ENCODE measurements around the gene THSD7B. TPM values are rescaled to one million over a fixed set of nuclear protein-coding genes. Genes with fewer than 3 reads are reported as not detected.
"Not testable (repeated sequence)": the region's sequence is repeated elsewhere in the genome, so short reads cannot be mapped to it uniquely, and the experiment has no call there.

THSD7B gene
- total RNA-seq, 2 donors from 2014 or later, result 0.19 to 0.49 TPM

- ATAC-seq (replicated peaks in 1 of 2) (no peak), DNase-seq (no peak)
- no peaks in the 10 kb centered on the region for H3K27me3 Mint-ChIP-seq (ENCODE audit: low read depth)
- H3K27ac Mint-ChIP-seq, result no peak overlapping the region
- no peak overlapping the region for H3K4me3 Mint-ChIP-seq
- H3K4me1 Mint-ChIP-seq (ENCODE audit: low read depth), result no peaks in the 10 kb centered on the region
- H3K9me3 Mint-ChIP-seq, result peaks cover 0 to 4% of the 10 kb centered on the region in 2 donors
- H3K36me3 Mint-ChIP-seq (ENCODE audit: insufficient read depth in 2 of 2), result no peaks in the 10 kb centered on the region
These were observed 155.4 kb downstream of the THSD7B start for GRCh38 chr2:136920652-136921333.

- Mint-ChIP-seq H3K27ac (no peak overlapping the region), H3K4me1 (ENCODE audit: low read depth) (no peaks in the 10 kb centered on the region), H3K4me3 (no peak overlapping the region), H3K36me3 (ENCODE audit: insufficient read depth in 2 of 2) (no peaks in the 10 kb centered on the region), H3K27me3 (ENCODE audit: low read depth) (no peaks in the 10 kb centered on the region), H3K9me3 (peaks cover 3 to 6% of the 10 kb centered on the region in 2 donors)
- ATAC-seq (replicated peaks in 1 of 2) (no peak), DNase-seq (no peak)
These were observed 161.8 kb downstream of the THSD7B start for GRCh38 chr2:136927156-136927555.

GRCh38 chr2:136929531-136929930 is 164.2 kb downstream of the THSD7B start:
- no peak for ATAC-seq (replicated peaks in 1 of 2)
- no peak for DNase-seq
- Mint-ChIP-seq H3K4me3 (no peak overlapping the region), H3K4me1 (ENCODE audit: low read depth) (no peaks in the 10 kb centered on the region), H3K9me3 (peaks cover 2 to 3% of the 10 kb centered on the region in 2 donors), H3K27ac (no peak overlapping the region), H3K27me3 (ENCODE audit: low read depth) (no peaks in the 10 kb centered on the region), H3K36me3 (ENCODE audit: insufficient read depth in 2 of 2) (no peaks in the 10 kb centered on the region)

- ATAC-seq (replicated peaks in 1 of 2) (no peak), DNase-seq (no peak)
- Mint-ChIP-seq H3K27ac (no peak overlapping the region), H3K4me1 (ENCODE audit: low read depth) (no peaks in the 10 kb centered on the region), H3K27me3 (ENCODE audit: low read depth) (no peaks in the 10 kb centered on the region), H3K9me3 (peaks cover 0 to 3% of the 10 kb centered on the region in 2 donors), H3K36me3 (ENCODE audit: insufficient read depth in 2 of 2) (no peaks in the 10 kb centered on the region), H3K4me3 (no peak overlapping the region)
These were observed 167.4 kb downstream of the THSD7B start for GRCh38 chr2:136932700-136933099.

GRCh38 chr2:136935119-136935518 is 169.8 kb downstream of the THSD7B start:
- Mint-ChIP-seq H3K4me1 (ENCODE audit: low read depth) (no peaks in the 10 kb centered on the region), H3K4me3 (no peak overlapping the region), H3K9me3 (peaks cover 3 to 4% of the 10 kb centered on the region in 2 donors), H3K27me3 (ENCODE audit: low read depth) (no peaks in the 10 kb centered on the region), H3K27ac (no peak overlapping the region), H3K36me3 (ENCODE audit: insufficient read depth in 2 of 2) (no peaks in the 10 kb centered on the region)
- DNase-seq, result no peak
- ATAC-seq (replicated peaks in 1 of 2), result no peak

- Mint-ChIP-seq H3K36me3 (ENCODE audit: insufficient read depth in 2 of 2) (no peaks in the 10 kb centered on the region), H3K4me3 (no peak overlapping the region), H3K27ac (no peak overlapping the region), H3K9me3 (no peaks in the 10 kb centered on the region), H3K4me1 (ENCODE audit: low read depth) (no peaks in the 10 kb centered on the region), H3K27me3 (ENCODE audit: low read depth) (no peaks in the 10 kb centered on the region)
- ATAC-seq (replicated peaks in 1 of 2) (no peak), DNase-seq (no peak)
These were observed 190.7 kb downstream of the THSD7B start for GRCh38 chr2:136956050-136956449.

GRCh38 chr2:136957044-136957443 is 191.7 kb downstream of the THSD7B start:
- no peak for ATAC-seq (replicated peaks in 1 of 2)
- DNase-seq, result no peak
- Mint-ChIP-seq H3K27me3 (ENCODE audit: low read depth) (no peaks in the 10 kb centered on the region), H3K4me3 (no peak overlapping the region), H3K36me3 (ENCODE audit: insufficient read depth in 2 of 2) (no peaks in the 10 kb centered on the region), H3K9me3 (no peaks in the 10 kb centered on the region), H3K4me1 (ENCODE audit: low read depth) (no peaks in the 10 kb centered on the region), H3K27ac (no peak overlapping the region)

GRCh38 chr2:136962105-136962725 is 196.9 kb downstream of the THSD7B start:
- DNase-seq, result no peak
- Mint-ChIP-seq H3K9me3 (no peaks in the 10 kb centered on the region), H3K27me3 (ENCODE audit: low read depth) (no peaks in the 10 kb centered on the region), H3K27ac (no peak overlapping the region), H3K4me1 (ENCODE audit: low read depth) (no peaks in the 10 kb centered on the region), H3K4me3 (no peak overlapping the region), H3K36me3 (ENCODE audit: insufficient read depth in 2 of 2) (no peaks in the 10 kb centered on the region)
- ATAC-seq (replicated peaks in 1 of 2), result no peak

GRCh38 chr2:136966485-136966884 is 201.1 kb downstream of the THSD7B start:
- no peaks in the 10 kb centered on the region for H3K36me3 Mint-ChIP-seq (ENCODE audit: insufficient read depth in 2 of 2)
- H3K4me3 Mint-ChIP-seq, result no peak overlapping the region
- H3K9me3 Mint-ChIP-seq, result peaks cover 0 to 2% of the 10 kb centered on the region in 2 donors
- no peaks in the 10 kb centered on the region for H3K27me3 Mint-ChIP-seq (ENCODE audit: low read depth)
- DNase-seq (no peak), ATAC-seq (replicated peaks in 1 of 2) (no peak)
- H3K27ac Mint-ChIP-seq, result no peak overlapping the region
- H3K4me1 Mint-ChIP-seq (ENCODE audit: low read depth), result no peaks in the 10 kb centered on the region

- no peaks in the 10 kb centered on the region for H3K9me3 Mint-ChIP-seq
- no peak overlapping the region for H3K27ac Mint-ChIP-seq
- H3K27me3 Mint-ChIP-seq (ENCODE audit: low read depth), result no peaks in the 10 kb centered on the region
- H3K36me3 Mint-ChIP-seq (ENCODE audit: insufficient read depth in 2 of 2), result no peaks in the 10 kb centered on the region
- H3K4me1 Mint-ChIP-seq (ENCODE audit: low read depth), result no peaks in the 10 kb centered on the region
- DNase-seq, result no peak
- no peak for ATAC-seq (replicated peaks in 1 of 2)
- no peak overlapping the region for H3K4me3 Mint-ChIP-seq
These were observed 215.0 kb downstream of the THSD7B start for GRCh38 chr2:136980303-136980702.

- not testable (repeated sequence) for H3K27ac Mint-ChIP-seq; H3K9me3 Mint-ChIP-seq; H3K36me3 Mint-ChIP-seq (ENCODE audit: insufficient read depth in 2 of 2); DNase-seq; H3K27me3 Mint-ChIP-seq (ENCODE audit: low read depth); H3K4me3 Mint-ChIP-seq; H3K4me1 Mint-ChIP-seq (ENCODE audit: low read depth); ATAC-seq (replicated peaks in 1 of 2)
These were observed 216.3 kb downstream of the THSD7B start for GRCh38 chr2:136981689-136982088.

GRCh38 chr2:136985044-136985443 is 219.7 kb downstream of the THSD7B start:
- no peaks in the 10 kb centered on the region for H3K4me1 Mint-ChIP-seq (ENCODE audit: low read depth)
- H3K27ac Mint-ChIP-seq, result no peak overlapping the region
- DNase-seq (no peak), ATAC-seq (replicated peaks in 1 of 2) (no peak)
- no peaks in the 10 kb centered on the region for H3K9me3 Mint-ChIP-seq
- no peak overlapping the region for H3K4me3 Mint-ChIP-seq
- H3K36me3 Mint-ChIP-seq (ENCODE audit: insufficient read depth in 2 of 2), result no peaks in the 10 kb centered on the region
- no peaks in the 10 kb centered on the region for H3K27me3 Mint-ChIP-seq (ENCODE audit: low read depth)

- Mint-ChIP-seq H3K36me3 (ENCODE audit: insufficient read depth in 2 of 2) (no peaks in the 10 kb centered on the region), H3K9me3 (no peaks in the 10 kb centered on the region), H3K27ac (no peak overlapping the region), H3K4me1 (ENCODE audit: low read depth) (no peaks in the 10 kb centered on the region), H3K4me3 (no peak overlapping the region), H3K27me3 (ENCODE audit: low read depth) (no peaks in the 10 kb centered on the region)
- no peak for DNase-seq
- no peak for ATAC-seq (replicated peaks in 1 of 2)
These were observed 221.4 kb downstream of the THSD7B start for GRCh38 chr2:136986605-136987221.
